Type B pancreatic cell (in vitro differentiated cells): ENCODE results near the gene MSANTD1. TPM values are rescaled to one million over a fixed set of nuclear protein-coding genes. Genes with fewer than 3 reads are reported as not detected.

Experiments used
- DNase-seq: peaks from one replicate; pipeline ENCODE4 v3.0.0; 2021; ENCODE audit warnings: mixed read lengths; ENCODE audit not compliant: unreplicated experiment; ENCODE audit errors: extremely low spot score
- H3K27ac Mint-ChIP-seq: 2 replicates; pipeline ENCODE4 v1.8.0; 2021; ENCODE audit warnings: mild to moderate bottlenecking, mixed read lengths
- H3K27me3 Mint-ChIP-seq: 2 replicates; pipeline ENCODE4 v1.8.0; 2021; ENCODE audit warnings: mixed read lengths
- H3K36me3 Mint-ChIP-seq: 2 replicates; pipeline ENCODE4 v1.8.0; 2021; ENCODE audit warnings: mixed read lengths
- H3K4me1 Mint-ChIP-seq: one replicate; pipeline ENCODE4 v1.8.0; 2021; ENCODE audit warnings: mixed read lengths; ENCODE audit not compliant: unreplicated experiment
- H3K4me3 Mint-ChIP-seq: 2 replicates; pipeline ENCODE4 v1.8.0; 2021; ENCODE audit warnings: mild to moderate bottlenecking, mixed read lengths
- H3K9me3 Mint-ChIP-seq: 2 replicates; pipeline ENCODE4 v1.8.0; 2021; ENCODE audit warnings: mixed read lengths
- total RNA-seq: library from RNA; stranded (reverse); gene quantifications from 2 replicates; pipeline ENCODE4 v1.2.1, GENCODE V29; 2021; ENCODE audit warnings: low replicate concordance
- TF ChIP-seq, protein P1 (sequence below): fragments of 200-600 bp; sonication (generic); conservative IDR thresholded peaks from 2 replicates; pipeline ENCODE4 v1.5.0; 2021; ENCODE audit warnings: antibody characterized with exemption, mild to moderate bottlenecking

Gene MSANTD1
- total RNA-seq, 1 donor from 2014 or later = 1.4 TPM

DNA sequence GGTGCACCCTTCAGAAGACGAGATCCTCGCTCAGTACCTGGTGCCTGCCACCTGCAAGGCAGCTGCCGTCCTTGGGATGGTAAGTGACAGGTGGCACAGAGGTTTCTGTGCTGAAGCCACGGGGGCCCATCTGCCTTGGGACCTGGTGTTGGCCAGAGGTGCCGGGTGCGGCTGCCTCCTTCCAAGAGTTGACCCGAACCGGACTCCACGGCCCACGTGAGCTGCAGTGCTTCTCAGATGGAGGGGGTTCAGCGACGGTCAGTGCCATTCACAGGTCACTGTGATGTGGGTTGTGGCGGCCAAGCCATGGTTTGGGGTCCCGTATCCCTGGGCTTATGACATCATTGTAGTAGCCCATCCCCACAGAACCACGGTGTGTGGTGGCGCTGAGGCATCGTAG lies 19.0 kb upstream of the MSANTD1 start:
- TF ChIP-seq, protein P1, sequence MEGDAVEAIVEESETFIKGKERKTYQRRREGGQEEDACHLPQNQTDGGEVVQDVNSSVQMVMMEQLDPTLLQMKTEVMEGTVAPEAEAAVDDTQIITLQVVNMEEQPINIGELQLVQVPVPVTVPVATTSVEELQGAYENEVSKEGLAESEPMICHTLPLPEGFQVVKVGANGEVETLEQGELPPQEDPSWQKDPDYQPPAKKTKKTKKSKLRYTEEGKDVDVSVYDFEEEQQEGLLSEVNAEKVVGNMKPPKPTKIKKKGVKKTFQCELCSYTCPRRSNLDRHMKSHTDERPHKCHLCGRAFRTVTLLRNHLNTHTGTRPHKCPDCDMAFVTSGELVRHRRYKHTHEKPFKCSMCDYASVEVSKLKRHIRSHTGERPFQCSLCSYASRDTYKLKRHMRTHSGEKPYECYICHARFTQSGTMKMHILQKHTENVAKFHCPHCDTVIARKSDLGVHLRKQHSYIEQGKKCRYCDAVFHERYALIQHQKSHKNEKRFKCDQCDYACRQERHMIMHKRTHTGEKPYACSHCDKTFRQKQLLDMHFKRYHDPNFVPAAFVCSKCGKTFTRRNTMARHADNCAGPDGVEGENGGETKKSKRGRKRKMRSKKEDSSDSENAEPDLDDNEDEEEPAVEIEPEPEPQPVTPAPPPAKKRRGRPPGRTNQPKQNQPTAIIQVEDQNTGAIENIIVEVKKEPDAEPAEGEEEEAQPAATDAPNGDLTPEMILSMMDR = no peak
- H3K36me3 Mint-ChIP-seq = peaks cover 22% of the 10 kb centered on the region
- H3K4me3 Mint-ChIP-seq = no peak overlapping the region
- H3K27me3 Mint-ChIP-seq = no peaks in the 10 kb centered on the region
- no peak overlapping the region for H3K27ac Mint-ChIP-seq
- no peak for DNase-seq
- no peaks in the 10 kb centered on the region for H3K4me1 Mint-ChIP-seq
- no peaks in the 10 kb centered on the region for H3K9me3 Mint-ChIP-seq

DNA sequence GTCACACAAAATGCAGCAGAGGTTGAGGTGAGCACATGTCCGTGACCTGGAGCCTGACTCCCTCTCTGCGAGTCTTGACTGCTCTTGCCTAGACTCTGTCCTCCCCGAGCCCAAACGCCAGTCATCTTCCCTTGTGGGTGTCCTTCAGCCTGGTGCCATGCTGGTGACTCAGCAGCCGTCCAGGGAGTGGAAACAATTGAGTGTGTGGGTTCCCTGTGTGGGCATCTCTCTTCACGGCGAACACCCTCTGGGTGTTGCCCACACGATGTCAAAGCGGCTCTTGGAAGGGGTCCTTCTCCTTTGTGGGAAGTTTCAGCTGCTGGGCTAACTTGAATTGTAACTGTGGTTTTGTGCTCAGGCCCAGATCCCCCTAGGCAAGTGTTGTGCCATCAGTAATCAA lies 17.5 kb upstream of the MSANTD1 start:
- TF ChIP-seq, protein P1 = no peak
- no peak overlapping the region for H3K4me3 Mint-ChIP-seq
- no peaks in the 10 kb centered on the region for H3K27me3 Mint-ChIP-seq
- peaks cover 22% of the 10 kb centered on the region for H3K36me3 Mint-ChIP-seq
- H3K27ac Mint-ChIP-seq = no peak overlapping the region
- H3K4me1 Mint-ChIP-seq = no peaks in the 10 kb centered on the region
- no peaks in the 10 kb centered on the region for H3K9me3 Mint-ChIP-seq
- DNase-seq = no peak

DNA sequence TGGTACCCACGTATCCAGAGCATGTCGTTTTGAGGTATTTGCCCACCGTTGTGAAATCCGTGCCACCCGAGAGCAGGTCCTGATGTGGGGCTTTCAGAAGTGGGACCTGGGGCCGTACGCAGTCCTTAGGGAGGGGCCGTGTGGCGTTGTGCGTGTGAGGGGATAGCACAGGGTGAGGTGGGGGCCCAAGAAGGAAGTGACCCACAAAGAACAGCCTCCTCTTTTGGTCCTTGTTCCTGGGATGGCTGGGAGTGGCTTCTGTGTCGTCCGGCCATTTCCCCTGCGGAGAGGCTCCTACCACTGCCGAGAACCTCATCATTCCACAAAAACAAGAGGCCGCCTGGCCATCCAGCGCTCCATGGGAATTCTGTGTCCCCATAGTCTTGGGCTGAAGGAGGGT lies 17.0 kb upstream of the MSANTD1 start:
- H3K4me1 Mint-ChIP-seq = no peaks in the 10 kb centered on the region
- H3K4me3 Mint-ChIP-seq = no peak overlapping the region
- H3K9me3 Mint-ChIP-seq = no peaks in the 10 kb centered on the region
- peaks cover 22% of the 10 kb centered on the region for H3K36me3 Mint-ChIP-seq
- H3K27ac Mint-ChIP-seq = no peak overlapping the region
- no peaks in the 10 kb centered on the region for H3K27me3 Mint-ChIP-seq
- DNase-seq = no peak
- TF ChIP-seq, protein P1 = no peak

DNA sequence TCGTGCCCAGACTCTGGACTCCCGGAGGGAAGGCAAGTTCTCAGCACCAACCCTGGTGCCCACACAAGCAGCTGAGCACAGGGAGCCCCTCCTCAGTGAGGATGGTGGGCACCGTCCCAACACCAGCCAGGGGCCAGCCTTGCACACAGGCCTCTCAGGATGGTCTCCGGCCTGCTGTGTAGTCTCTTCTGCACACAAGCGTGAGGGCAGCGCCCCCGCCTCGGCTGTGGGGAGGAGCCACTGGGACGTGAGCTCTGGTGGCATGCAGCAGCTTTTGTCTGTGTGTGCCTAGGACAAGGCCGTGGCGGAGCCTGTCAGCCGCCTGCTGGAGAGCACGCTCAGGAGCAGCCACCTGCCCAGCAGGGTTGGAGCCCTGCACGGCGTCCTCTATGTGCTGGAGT lies 16.1 kb upstream of the MSANTD1 start:
- H3K27me3 Mint-ChIP-seq = no peaks in the 10 kb centered on the region
- TF ChIP-seq, protein P1 = no peak
- H3K4me1 Mint-ChIP-seq = no peaks in the 10 kb centered on the region
- no peak overlapping the region for H3K27ac Mint-ChIP-seq
- peaks cover 22% of the 10 kb centered on the region for H3K36me3 Mint-ChIP-seq
- no peak for DNase-seq
- no peak overlapping the region for H3K4me3 Mint-ChIP-seq
- no peaks in the 10 kb centered on the region for H3K9me3 Mint-ChIP-seq

DNA sequence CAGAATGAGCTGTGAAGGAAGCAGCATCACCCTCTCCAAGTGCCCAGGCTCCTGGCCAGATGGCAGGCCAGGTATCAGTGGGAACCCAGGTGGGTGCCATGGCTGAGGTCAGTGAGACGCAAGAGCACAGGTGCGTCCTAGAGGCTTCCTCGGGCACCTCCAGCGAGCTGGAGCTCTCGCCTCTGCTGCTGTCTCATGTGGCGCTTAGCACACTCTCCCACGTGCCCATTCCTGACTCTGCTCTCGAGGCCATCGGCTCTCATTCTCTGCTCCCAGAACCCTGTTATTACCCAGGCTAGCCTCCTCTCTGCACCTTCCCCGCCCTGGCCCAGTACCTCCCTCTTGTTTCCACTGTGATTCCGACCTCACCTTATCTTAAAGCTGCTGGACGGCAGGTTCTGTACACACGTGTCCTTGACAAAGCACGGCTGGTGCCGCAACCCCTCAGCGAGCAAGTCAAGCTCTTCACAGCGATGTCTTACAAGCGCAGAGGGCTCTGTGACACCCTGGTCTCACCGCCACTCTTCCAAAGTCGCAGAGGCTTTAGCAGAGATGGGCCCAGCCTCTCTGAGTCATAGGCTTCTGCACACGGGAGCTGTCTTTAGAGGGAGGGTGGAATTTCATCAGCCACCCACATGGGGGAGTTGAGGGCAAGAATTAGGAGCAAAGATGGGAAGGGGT lies 15.4 kb upstream of the MSANTD1 start:
- Mint-ChIP-seq H3K4me1 (no peaks in the 10 kb centered on the region), H3K27ac (no peak overlapping the region), H3K36me3 (peaks cover 22% of the 10 kb centered on the region), H3K4me3 (no peak overlapping the region), H3K27me3 (no peaks in the 10 kb centered on the region), H3K9me3 (no peaks in the 10 kb centered on the region)
- TF ChIP-seq, protein P1 = no peak
- no peak for DNase-seq
